Measurements from ENCODE around the gene ZNF516. TPM values are rescaled to one million over a fixed set of nuclear protein-coding genes. Genes with fewer than 3 reads are reported as not detected.

ZNF516 gene
- total and polyA plus RNA-seq, 2 of the 13 experiments (the other 11 are each of a cell fraction or from before 2014, with no cell fraction given), result 16.6 to 18.7 TPM

DNA sequence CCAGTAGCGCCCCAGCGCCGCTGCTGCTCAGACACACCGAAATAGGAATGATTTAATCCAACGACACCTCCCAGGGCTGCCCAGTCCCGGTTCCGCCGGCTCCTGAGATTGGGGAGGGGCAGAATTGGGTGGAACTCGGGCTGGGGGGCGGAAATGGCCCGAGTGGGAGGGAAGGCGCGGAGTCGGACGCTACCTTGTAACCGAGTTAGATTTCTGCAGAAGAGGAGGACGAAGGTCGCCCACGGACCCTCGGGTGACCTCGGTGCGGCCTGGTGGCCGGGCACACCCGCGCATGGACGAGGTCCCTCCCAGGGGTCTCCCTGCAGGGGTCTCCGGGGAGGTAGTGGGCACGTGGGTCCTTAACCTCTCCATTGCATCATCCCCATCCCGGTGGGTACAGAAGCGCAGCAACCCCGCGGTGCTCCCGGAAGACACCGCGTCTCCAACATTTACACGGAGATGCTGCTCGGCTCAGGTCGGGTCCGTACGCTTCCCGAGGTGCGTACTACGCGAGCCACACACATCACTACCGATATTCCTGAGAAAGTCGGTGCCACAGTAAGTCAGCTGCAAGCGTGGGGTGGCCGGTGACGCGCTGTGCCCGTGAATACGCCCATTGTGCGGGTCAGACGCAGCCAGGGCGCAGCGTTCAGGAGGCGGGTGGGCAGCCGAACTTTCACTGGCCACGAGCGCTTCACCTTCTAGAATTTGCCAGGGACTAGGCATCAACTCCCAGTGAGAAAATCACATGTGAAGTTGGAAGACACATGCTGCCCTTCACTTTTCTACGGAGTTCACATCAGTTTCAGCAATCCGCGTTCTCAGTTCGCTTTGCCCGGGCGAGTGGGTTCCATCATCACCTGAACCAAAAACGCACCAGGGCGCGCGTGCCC lies 3.0 kb downstream of the ZNF516 start (continued):
- TF ChIP-seq ZNF646 (CRISPR knock-in tag; IDR thresholded peaks at IDR 0.05) (no peak), SALL2 (CRISPR knock-in tag; IDR thresholded peaks at IDR 0.05) (no peak), SPEN (CRISPR knock-in tag; IDR thresholded peaks at IDR 0.05; ENCODE audit: low read depth) (no peak), ZBTB8A (CRISPR knock-in tag; IDR thresholded peaks at IDR 0.05; ENCODE audit: borderline replicate concordance, low read depth) (no peak), TEF (CRISPR knock-in tag; IDR thresholded peaks at IDR 0.05) (no peak), PAX8 (CRISPR knock-in tag; IDR thresholded peaks at IDR 0.05; ENCODE audit: borderline replicate concordance) (no peak), EZH2 (conservative IDR thresholded peaks at IDR 0.05; ENCODE audit: low read depth, low read length) (no peak), HNRNPH1 (optimal IDR thresholded peaks at IDR 0.05; ENCODE audit: low read depth, low read length) (no peak), TAF15 (IDR thresholded peaks at IDR 0.05; ENCODE audit: low read depth, low read length, poor library complexity, severe bottlenecking) (no peak), NCOA5 (CRISPR knock-in tag; IDR thresholded peaks at IDR 0.05) (no peak), ZKSCAN1 (IDR thresholded peaks at IDR 0.05; ENCODE audit: low read length) (no peak), HIC2 (CRISPR knock-in tag; IDR thresholded peaks at IDR 0.05; ENCODE audit: low read depth) (no peak), SP140L (CRISPR knock-in tag; IDR thresholded peaks at IDR 0.05; ENCODE audit: borderline replicate concordance) (no peak), ZKSCAN8 (CRISPR knock-in tag; IDR thresholded peaks at IDR 0.05; ENCODE audit: borderline replicate concordance) (no peak), ATF4 (CRISPR knock-in tag; IDR thresholded peaks at IDR 0.05) (peak in 1 of 2 experiments; percentile 93; a peak in 2 of 4 replicates), ZNF530 (CRISPR knock-in tag; IDR thresholded peaks at IDR 0.05; ENCODE audit: low read depth) (no peak)
- TF ChIP-seq, protein P1, sequence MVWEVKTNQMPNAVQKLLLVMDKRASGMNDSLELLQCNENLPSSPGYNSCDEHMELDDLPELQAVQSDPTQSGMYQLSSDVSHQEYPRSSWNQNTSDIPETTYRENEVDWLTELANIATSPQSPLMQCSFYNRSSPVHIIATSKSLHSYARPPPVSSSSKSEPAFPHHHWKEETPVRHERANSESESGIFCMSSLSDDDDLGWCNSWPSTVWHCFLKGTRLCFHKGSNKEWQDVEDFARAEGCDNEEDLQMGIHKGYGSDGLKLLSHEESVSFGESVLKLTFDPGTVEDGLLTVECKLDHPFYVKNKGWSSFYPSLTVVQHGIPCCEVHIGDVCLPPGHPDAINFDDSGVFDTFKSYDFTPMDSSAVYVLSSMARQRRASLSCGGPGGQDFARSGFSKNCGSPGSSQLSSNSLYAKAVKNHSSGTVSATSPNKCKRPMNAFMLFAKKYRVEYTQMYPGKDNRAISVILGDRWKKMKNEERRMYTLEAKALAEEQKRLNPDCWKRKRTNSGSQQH (CRISPR knock-in tag; IDR thresholded peaks at IDR 0.05; ENCODE audit: low read depth), result no peak
